AG09309 (cell line): ENCODE results near the gene OTULIN.

Experiments used
- DNase-seq: peaks from one replicate; pipeline ENCODE4 v3.0.0-alpha.2; 2010; ENCODE audit warnings: low read depth
- H3K4me3 ChIP-seq: 2 replicates; pipeline ENCODE4 v1.5.1; 2011; ENCODE audit warnings: mild to moderate bottlenecking, low read depth, low read length, moderate library complexity; ENCODE audit not compliant: control insufficient read depth
- TF ChIP-seq, protein P1 (sequence below): IDR thresholded peaks from 2 replicates; pipeline ENCODE4 v1.5.1; 2011; ENCODE audit warnings: mild to moderate bottlenecking, low read depth, low read length, inconsistent platforms; ENCODE audit not compliant: insufficient read depth, control insufficient read depth; ENCODE audit errors: missing control alignments

The OTULIN gene

DNA sequence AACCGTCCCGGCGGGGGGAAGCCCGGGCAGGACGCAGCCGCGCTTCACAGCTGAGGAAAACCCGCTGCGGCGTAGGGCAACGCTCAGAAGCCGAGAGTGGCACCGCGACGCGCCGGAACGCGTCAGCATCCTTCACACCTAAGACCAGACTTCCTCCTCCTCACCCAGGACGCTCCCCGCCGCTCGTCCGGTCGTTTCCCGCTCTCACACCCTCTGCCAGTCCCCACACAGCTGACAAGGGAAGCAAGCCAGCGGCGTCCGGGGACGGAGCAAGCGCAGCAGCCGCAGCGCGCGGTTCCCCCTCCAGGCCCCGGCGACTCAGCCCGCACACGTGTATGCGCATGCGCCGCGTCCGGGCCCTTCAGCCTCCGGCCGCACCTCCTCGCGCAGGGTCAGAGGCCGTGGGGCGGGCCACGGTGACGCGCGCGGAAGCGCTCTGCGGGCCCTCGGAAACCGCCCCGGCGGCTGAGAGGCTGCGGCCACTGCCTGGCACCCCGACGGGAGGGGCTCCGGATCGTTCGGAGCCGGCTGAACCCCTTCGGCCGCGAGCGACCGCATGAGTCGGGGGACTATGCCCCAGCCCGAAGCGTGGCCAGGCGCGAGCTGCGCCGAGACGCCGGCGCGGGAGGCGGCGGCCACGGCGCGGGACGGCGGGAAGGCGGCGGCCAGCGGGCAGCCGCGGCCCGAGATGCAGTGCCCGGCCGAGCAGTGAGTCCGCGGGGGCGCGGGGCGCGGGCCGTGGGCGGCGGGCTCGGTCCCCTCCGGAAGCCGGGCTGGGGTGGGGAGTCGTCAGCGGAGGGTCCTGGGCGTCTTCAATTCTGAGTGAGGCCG is at the start of gene OTULIN:
OTULIN (plus strand) TSS at position 449 of the 831 bp plus-strand sequence; CDS start at position 557, 108 bp downstream.
- peak; percentile 37 for DNase-seq
- peak within 1 kb of the TSS; percentile 60 for H3K4me3 ChIP-seq
- TF ChIP-seq, protein P1, sequence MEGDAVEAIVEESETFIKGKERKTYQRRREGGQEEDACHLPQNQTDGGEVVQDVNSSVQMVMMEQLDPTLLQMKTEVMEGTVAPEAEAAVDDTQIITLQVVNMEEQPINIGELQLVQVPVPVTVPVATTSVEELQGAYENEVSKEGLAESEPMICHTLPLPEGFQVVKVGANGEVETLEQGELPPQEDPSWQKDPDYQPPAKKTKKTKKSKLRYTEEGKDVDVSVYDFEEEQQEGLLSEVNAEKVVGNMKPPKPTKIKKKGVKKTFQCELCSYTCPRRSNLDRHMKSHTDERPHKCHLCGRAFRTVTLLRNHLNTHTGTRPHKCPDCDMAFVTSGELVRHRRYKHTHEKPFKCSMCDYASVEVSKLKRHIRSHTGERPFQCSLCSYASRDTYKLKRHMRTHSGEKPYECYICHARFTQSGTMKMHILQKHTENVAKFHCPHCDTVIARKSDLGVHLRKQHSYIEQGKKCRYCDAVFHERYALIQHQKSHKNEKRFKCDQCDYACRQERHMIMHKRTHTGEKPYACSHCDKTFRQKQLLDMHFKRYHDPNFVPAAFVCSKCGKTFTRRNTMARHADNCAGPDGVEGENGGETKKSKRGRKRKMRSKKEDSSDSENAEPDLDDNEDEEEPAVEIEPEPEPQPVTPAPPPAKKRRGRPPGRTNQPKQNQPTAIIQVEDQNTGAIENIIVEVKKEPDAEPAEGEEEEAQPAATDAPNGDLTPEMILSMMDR, result no peak

DNA sequence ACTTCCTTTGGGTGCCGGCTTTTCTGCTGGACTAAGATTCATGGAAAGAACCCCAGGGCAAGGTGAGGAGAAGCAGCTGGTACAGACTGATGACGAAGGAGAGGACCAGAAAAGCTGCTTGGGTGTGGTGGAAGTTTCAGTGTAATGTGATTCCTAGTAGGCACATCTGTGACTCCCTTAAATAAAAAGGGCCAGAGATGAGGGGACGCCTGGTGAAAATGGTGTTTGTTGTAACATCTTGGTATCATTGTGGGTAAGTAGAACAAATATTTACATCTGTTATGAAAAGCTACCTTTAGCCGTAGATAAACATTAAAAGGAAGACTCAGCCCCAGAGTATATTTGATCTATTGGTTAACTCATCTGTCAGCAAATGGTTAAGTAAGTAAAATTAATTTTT is 49.2 kb upstream of the OTULIN start:
- no peak for DNase-seq
- TF ChIP-seq, protein P1, result no peak
- no peak overlapping the region for H3K4me3 ChIP-seq

DNA sequence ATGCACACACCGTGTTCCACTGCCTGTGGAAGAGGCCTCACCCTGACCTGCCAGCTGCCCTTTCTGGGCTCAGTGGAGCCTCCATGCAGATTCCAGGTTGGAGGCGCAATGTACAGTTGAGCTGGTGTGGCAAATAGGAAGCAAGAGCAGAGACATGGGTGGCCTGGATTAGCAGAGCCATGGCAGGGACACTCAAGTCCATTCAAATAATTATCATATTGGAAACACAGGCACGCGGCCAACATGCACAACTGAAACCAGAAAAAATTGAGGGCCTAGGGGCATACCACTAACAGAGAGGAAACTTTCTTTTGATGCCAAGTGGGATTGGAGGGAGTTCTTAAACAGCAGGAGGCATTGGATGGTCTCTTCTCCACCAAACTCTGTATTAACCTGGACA is 47.1 kb upstream of the OTULIN start:
- DNase-seq, result no peak
- TF ChIP-seq, protein P1, result no peak

GRCh38 chr5:14627270-14627669 is 37.2 kb upstream of the OTULIN start:
- H3K4me3 ChIP-seq, result no peak overlapping the region
- TF ChIP-seq, protein P1, result no peak
- no peak for DNase-seq

More for the DNA sequence above, 47.1 kb upstream of the OTULIN start:
- H3K4me3 ChIP-seq, result no peak overlapping the region

DNA sequence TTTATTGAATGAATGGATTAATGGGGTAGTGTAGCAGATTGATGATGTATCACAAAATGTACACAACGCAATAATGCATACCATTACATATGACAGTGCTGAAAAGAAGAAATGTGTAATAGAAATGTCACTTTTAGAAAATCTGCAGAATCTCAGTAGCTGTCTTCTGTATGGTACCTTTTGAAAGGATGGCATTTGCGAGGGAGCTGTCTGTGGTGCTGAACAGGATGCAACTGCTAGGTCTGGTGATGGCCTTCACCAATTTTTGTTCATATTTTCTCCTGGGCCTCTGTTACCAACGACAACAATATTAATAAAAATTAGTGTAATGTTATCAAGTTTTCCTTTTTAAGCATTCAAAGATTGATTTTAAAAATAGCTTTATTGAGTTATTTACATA is 36.2 kb upstream of the OTULIN start:
- H3K4me3 ChIP-seq, result no peak overlapping the region
- DNase-seq, result peak; percentile 1
- TF ChIP-seq, protein P1, result no peak

- H3K4me3 ChIP-seq, result no peak overlapping the region
- TF ChIP-seq, protein P1, result no peak
- no peak for DNase-seq
Measured at GRCh38 chr5:14630671-14631070, 33.8 kb upstream of the OTULIN start.
